Measurements from ENCODE around the gene PHF21A. TPM values are rescaled to one million over a fixed set of nuclear protein-coding genes. Genes with fewer than 3 reads are reported as not detected.

Gene PHF21A
- total and polyA plus RNA-seq, 2 of the 13 experiments (the other 11 are each of a cell fraction or from before 2014, with no cell fraction given): 4.1 to 34.6 TPM

GRCh38 chr11:45886816-45887520, 234.3 kb downstream of the PHF21A start:
- Histone ChIP-seq H2AFZ (ENCODE audit: low read length) (no peak overlapping the region), H3K36me3 (replicated peaks in 1 of 2; ENCODE audit: control insufficient read depth in 1 of 2, insufficient read depth in 2 of 2, low read length in 2 of 2) (no peaks in the 10 kb centered on the region), H3K4me1 (ENCODE audit: insufficient read depth, low read length) (no peaks in the 10 kb centered on the region), H3K4me2 (ENCODE audit: low read depth, low read length) (no peak overlapping the region), H3K79me2 (ENCODE audit: insufficient read depth, low read length) (no peaks in the 10 kb centered on the region), H3K9ac (ENCODE audit: insufficient read depth, low read depth, low read length) (no peak overlapping the region), H3K27me3 (ENCODE audit: control insufficient read depth in 1 of 2, insufficient read depth in 2 of 2, low read length in 2 of 2) (no peaks in the 10 kb centered on the region; a peak in 2 of 5 replicates), H3K9me3 (ENCODE audit: low read length) (no peaks in the 10 kb centered on the region), H4K20me1 (ENCODE audit: insufficient read depth, low read length) (peaks cover 12% of the 10 kb centered on the region; the same call in 1 of the 2 replicates), H3K4me3 (replicated peaks in 1 of 3; ENCODE audit: insufficient read depth in 1 of 3, low read depth in 2 of 3, low read length in 3 of 3) (no peak overlapping the region), H3K27ac (ENCODE audit: extremely low read length, insufficient read depth, low read length) (no peak overlapping the region)
- no peak for ATAC-seq
- in situ Hi-C loops (cut with HindIII; ENCODE audit: extremely low pct_ligation_motif_present, low pct_unique_long_range_greater_than_20kb): no loop called here
- TF ChIP-seq KAT7 (CRISPR knock-in tag; IDR thresholded peaks at IDR 0.05; ENCODE audit: borderline replicate concordance) (no peak), PBX2 (CRISPR knock-in tag; IDR thresholded peaks at IDR 0.05) (no peak), PHF8 (CRISPR knock-in tag; IDR thresholded peaks at IDR 0.05) (no peak), STAG1 (CRISPR knock-in tag; IDR thresholded peaks at IDR 0.05) (no peak), CHD2 (IDR thresholded peaks at IDR 0.05; ENCODE audit: low read depth, low read length) (no peak), HOXA7 (CRISPR knock-in tag; IDR thresholded peaks at IDR 0.05) (no peak), ZNF558 (CRISPR knock-in tag; IDR thresholded peaks at IDR 0.05; ENCODE audit: borderline replicate concordance) (no peak), DRAP1 (CRISPR knock-in tag; IDR thresholded peaks at IDR 0.05) (no peak), ZBTB33 (CRISPR knock-in tag; IDR thresholded peaks at IDR 0.05) (no peak), ZNF224 (CRISPR knock-in tag; IDR thresholded peaks at IDR 0.05) (no peak), ELF1 (CRISPR knock-in tag; IDR thresholded peaks at IDR 0.05) (no peak), SNRNP70 (IDR thresholded peaks at IDR 0.05; ENCODE audit: low read depth, low read length) (no peak), LCORL (IDR thresholded peaks at IDR 0.05) (no peak), LCORL (CRISPR knock-in tag; IDR thresholded peaks at IDR 0.05) (no peak), E2F5 (CRISPR knock-in tag; conservative IDR thresholded peaks at IDR 0.05) (no peak), ZNF782 (CRISPR knock-in tag; IDR thresholded peaks at IDR 0.05; ENCODE audit: borderline replicate concordance) (no peak), PLRG1 (conservative IDR thresholded peaks at IDR 0.05) (no peak), SP2 (CRISPR knock-in tag; IDR thresholded peaks at IDR 0.05) (no peak), ELK4 (CRISPR knock-in tag; IDR thresholded peaks at IDR 0.05; ENCODE audit: borderline replicate concordance) (no peak), MATR3 (CRISPR knock-in tag; IDR thresholded peaks at IDR 0.05) (no peak), HNF4A (CRISPR knock-in tag; IDR thresholded peaks at IDR 0.05) (no peak)
- BruUV-seq (replicated peaks): no TSS peak
- FAIRE-seq: no peak
- POLR2A ChIA-PET: no interaction called here
- intact Hi-C loops (cut with micrococcal nuclease; ENCODE audit: unreplicated experiment): loop anchor here (1.0 kb wide), 1 partner anchor 31 kb away; no protein-coding TSS in a partner anchor
- DNase-seq (ENCODE audit: low spot score): no peak
- WGBS (ENCODE audit: low lambda C conversion rate): 70% methylated on average over 2 of the region's 4 CpGs
- CTCF ChIA-PET (ENCODE audit: low intra/inter-chr PET ratio, low total read pairs): no interaction called here
